Stomach smooth muscle (tissue), 2 donors: ENCODE results near the gene VNN1.
"Not testable (repeated sequence)": the region's sequence is repeated elsewhere in the genome, so short reads cannot be mapped to it uniquely, and the experiment has no call there.

Experiments
- H3K27ac ChIP-seq: one replicate; pipeline ENCODE4 v1.7.0; 2013; ENCODE audit warnings: mild to moderate bottlenecking, low read length, inconsistent platforms
- H3K27me3 ChIP-seq, 2 donors: one replicate each; pipeline ENCODE4 v1.7.0; 2013; ENCODE audit warnings: low read length in 2 of 2; ENCODE audit not compliant: insufficient read depth in 2 of 2, control insufficient read depth in 1 of 2
- H3K36me3 ChIP-seq, 2 donors: one replicate each; pipeline ENCODE4 v1.7.0; 2013; ENCODE audit warnings: low read length in 2 of 2; ENCODE audit not compliant: control insufficient read depth in 2 of 2, insufficient read depth in 2 of 2
- H3K4me1 ChIP-seq: one replicate; pipeline ENCODE4 v1.7.0; 2013; ENCODE audit warnings: low read length; ENCODE audit not compliant: control insufficient read depth, insufficient read depth
- H3K4me3 ChIP-seq, 2 donors: one replicate each; pipeline ENCODE4 v1.7.0; 2013; ENCODE audit warnings: low read length in 2 of 2
- H3K9ac ChIP-seq, 2 donors: one replicate each; pipeline ENCODE4 v1.7.0; 2013; ENCODE audit warnings: low read length in 2 of 2, mild to moderate bottlenecking in 1 of 2
- H3K9me3 ChIP-seq, 2 donors: one replicate each; pipeline ENCODE4 v1.7.0; 2013; ENCODE audit warnings: low read length in 2 of 2; ENCODE audit not compliant: control insufficient read depth in 2 of 2
- donor health status: healthy.
- donor health status: Pancreatic carcinoma.

Gene VNN1

DNA sequence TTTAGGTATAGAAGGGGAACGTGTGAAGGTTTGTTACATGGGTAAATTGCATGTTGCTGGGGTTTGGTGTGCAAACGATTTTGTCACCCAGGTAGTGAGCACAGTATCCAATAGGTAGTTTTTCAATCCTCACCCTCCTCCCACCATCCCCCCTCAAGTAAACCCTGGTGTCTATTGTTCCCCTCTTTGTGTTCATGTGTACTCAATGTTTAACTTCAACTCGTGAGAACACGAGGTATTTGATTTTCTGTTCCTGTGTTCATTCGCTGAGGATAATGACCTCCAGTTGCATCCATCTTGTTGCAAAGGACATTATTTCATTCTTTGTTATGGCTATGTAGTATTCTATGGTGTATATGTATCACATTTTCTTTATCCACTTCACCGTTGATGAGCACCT, 11.6 kb upstream of the VNN1 start:
- Histone ChIP-seq H3K9me3 (no peaks in the 10 kb centered on the region), H3K9ac (no peak overlapping the region), H3K27me3 (no peaks in the 10 kb centered on the region), H3K36me3 (no peaks in the 10 kb centered on the region), H3K27ac (no peak overlapping the region), H3K4me3 (no peak overlapping the region), H3K4me1 (no peaks in the 10 kb centered on the region)

DNA sequence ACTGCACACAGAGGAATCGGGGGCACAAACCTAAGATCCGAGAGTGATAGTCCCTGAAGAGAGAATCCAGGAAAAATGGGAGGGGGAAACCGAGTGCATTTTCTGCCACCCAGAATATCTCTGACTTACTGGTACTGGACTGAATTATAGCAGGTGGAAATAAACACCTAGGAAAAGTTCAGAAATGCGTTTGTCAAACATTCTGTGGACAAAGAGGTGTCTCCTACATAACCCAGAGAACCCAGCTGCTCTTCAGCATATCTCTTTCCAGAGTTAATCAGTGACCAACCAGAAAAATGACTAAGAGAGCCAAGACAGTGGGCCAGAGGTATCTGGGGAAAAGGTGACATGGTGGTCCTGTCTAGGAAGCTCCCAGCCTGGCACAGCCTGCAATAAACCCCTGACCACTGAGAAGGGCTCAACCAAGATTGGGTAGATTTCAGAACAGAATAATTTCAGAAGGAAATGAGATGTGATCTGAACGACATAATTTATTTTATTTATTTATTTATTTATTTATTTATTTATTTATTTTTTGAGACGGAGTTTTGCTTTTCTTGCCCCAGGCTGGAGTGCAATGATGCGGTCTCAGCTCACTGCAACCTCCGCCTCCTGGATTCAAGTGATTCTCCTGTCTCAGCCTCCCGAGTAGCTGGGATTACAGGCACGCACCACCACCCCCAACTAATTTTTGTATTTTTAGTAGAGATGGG, 6.0 kb upstream of the VNN1 start:
- no peak overlapping the region for H3K27ac ChIP-seq

DNA sequence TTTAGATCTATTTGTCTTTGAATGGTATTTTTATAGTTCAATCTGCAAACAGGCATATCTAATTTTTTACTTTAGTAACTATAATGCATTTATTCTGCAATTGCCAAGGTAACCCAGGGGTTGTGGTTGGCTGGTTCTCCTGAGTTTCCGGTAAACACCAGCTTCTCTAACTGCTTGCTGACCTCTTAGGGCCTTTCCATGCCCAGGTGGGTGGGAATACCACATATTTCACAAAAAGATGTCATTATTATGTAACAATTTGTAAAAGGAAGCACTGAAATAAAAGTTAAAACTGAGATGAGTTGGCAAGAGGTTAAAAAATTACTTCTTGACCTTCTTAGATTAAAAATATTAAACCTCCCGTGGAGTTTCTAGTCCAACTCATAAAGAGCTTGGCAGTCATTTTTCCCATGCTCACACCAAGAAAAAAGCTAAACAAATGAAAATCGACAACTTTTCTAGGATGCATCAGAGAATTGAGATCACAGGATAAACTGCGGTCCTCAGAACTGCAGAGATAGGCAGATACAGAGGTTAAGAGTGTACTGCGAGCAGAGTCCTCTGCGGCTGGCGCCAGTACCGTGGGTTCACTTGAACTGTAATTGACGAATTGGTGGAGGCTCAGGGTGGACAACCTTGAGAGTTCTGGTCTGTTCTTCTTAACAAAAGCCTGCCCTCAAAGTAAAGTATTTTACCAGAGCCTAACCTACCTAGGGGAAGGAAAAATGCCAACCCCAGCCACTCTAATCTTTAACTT, 2.2 kb upstream of the VNN1 start:
- Histone ChIP-seq H3K4me1 (peaks cover 2% of the 10 kb centered on the region), H3K36me3 (no peaks in the 10 kb centered on the region), H3K9ac (no peak overlapping the region), H3K4me3 (no peak overlapping the region), H3K9me3 (no peaks in the 10 kb centered on the region), H3K27me3 (no peaks in the 10 kb centered on the region), H3K27ac (no peak overlapping the region)

More for the DNA sequence above, 6.0 kb upstream of the VNN1 start:
- H3K4me3 ChIP-seq, result no peak overlapping the region
- H3K4me1 ChIP-seq, result no peaks in the 10 kb centered on the region
- no peaks in the 10 kb centered on the region for H3K27me3 ChIP-seq
- no peak overlapping the region for H3K9ac ChIP-seq
- H3K9me3 ChIP-seq, result no peaks in the 10 kb centered on the region
- no peaks in the 10 kb centered on the region for H3K36me3 ChIP-seq

DNA sequence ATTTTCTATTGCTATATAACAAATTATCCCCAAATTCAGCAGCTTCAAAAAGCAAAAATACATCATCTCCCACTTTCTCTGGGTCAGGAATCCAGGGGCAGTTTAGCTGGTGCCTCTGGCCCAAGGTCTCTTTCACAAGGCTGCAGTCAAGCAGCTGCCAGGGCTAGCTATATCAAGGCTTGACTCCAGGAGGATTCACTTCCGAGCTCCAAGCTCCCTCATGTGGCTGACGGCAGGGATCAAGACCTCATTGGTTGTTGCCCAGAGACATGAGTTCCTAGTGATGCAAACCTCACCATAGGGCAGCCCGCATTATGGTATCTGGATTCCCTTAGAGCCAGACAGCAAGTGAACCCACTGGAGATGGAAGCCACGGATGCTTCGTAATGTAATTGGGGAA, 1.3 kb upstream of the VNN1 start:
- Histone ChIP-seq H3K27me3 (no peaks in the 10 kb centered on the region), H3K36me3 (no peaks in the 10 kb centered on the region), H3K4me1 (peaks cover 2% of the 10 kb centered on the region), H3K9ac (no peak overlapping the region), H3K4me3 (no peak overlapping the region), H3K27ac (no peak overlapping the region), H3K9me3 (no peaks in the 10 kb centered on the region)

DNA sequence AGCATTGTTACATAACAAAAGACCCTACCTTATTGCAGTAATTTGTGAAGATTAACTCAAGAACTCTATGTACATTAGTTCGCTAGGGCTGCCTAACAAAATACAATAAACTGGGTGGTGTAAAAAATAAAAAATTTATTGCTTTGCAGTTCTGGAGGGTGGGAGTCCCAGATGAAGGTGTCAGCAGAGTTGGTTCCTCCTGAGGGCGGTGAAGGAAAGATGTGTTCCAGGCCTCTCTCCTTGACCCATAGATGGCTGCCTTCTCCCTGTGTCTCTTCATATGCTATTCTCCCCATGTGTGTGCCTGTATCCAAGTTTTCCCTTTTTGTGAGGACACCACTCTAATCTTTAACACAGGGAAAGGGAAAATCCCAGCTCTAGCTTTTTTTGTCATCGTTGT, 305 bp upstream of the VNN1 start:
- Histone ChIP-seq H3K4me1 (peaks cover 2% of the 10 kb centered on the region), H3K4me3 (no peak overlapping the region), H3K9me3 (no peaks in the 10 kb centered on the region), H3K27ac (no peak overlapping the region), H3K36me3 (no peaks in the 10 kb centered on the region), H3K9ac (no peak overlapping the region), H3K27me3 (no peaks in the 10 kb centered on the region)

DNA sequence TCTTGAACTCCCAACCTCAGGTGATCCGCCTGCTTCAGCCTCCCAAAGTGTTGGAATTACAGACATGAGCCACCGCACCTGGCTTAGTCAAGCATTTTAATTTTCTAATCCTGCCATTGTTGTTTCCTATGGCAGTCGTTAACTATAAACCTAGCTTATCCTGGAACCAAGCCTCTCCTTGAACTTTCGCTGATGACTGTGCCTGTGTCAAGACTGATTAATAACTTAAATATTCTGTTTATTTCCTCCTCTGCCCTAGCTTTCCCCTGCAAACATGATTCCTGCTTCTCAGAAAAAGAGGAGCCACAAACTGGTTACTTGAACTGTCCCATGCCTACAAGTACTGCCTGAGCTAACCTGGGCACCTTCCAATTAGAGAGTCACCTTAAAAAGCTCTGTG, 1.5 kb downstream of the VNN1 start:
- peaks cover 2% of the 10 kb centered on the region for H3K4me1 ChIP-seq
- no peaks in the 10 kb centered on the region for H3K27me3 ChIP-seq
- no peak overlapping the region for H3K4me3 ChIP-seq
- H3K27ac ChIP-seq, result no peak overlapping the region
- no peak overlapping the region for H3K9ac ChIP-seq
- H3K36me3 ChIP-seq, result no peaks in the 10 kb centered on the region
- no peaks in the 10 kb centered on the region for H3K9me3 ChIP-seq

DNA sequence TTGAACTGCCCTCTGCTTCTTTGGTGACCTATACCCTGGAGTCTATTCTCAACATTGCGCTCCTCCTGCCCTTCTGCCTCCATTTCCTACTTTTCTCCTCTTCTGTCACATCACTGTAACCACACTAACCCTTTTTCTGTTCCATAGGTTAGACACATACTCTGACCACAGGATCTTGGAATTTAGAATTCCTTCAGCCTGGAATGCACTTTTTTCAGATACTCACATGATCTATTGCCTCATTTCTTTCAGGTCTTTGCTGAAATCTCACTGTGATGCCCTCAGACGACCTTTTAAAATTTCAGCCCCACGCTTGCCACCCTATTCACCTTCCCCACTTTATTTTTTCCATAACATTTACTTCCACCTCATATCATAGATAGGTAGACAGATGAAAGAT, 5.1 kb downstream of the VNN1 start:
- H3K4me1 ChIP-seq, result peaks cover 2% of the 10 kb centered on the region
- no peaks in the 10 kb centered on the region for H3K36me3 ChIP-seq
- no peaks in the 10 kb centered on the region for H3K27me3 ChIP-seq
- H3K9ac ChIP-seq, result no peak overlapping the region
- H3K4me3 ChIP-seq, result no peak overlapping the region
- no peaks in the 10 kb centered on the region for H3K9me3 ChIP-seq
- no peak overlapping the region for H3K27ac ChIP-seq

DNA sequence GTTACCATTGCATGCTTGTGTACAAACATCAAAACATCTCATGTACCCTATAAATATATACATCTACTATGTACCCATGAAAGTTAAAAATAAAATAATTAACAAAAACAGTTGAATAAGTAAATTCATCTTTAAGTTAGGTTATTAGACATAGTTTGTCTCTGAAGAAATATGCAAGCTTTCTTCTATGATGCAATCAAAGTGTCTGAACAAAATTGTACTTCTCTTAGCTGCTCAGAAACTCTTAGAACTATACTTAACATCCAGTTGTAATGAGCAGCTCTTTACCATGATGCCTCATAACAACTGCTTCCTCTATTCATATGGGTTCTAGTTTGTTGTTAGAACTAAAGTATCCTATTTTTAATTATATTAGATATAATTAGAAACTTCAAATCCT, 5.9 kb downstream of the VNN1 start:
- no peak overlapping the region for H3K9ac ChIP-seq
- no peak overlapping the region for H3K27ac ChIP-seq
- H3K9me3 ChIP-seq, result no peaks in the 10 kb centered on the region
- peaks cover 2% of the 10 kb centered on the region for H3K4me1 ChIP-seq
- no peak overlapping the region for H3K4me3 ChIP-seq
- H3K27me3 ChIP-seq, result no peaks in the 10 kb centered on the region
- no peaks in the 10 kb centered on the region for H3K36me3 ChIP-seq

DNA sequence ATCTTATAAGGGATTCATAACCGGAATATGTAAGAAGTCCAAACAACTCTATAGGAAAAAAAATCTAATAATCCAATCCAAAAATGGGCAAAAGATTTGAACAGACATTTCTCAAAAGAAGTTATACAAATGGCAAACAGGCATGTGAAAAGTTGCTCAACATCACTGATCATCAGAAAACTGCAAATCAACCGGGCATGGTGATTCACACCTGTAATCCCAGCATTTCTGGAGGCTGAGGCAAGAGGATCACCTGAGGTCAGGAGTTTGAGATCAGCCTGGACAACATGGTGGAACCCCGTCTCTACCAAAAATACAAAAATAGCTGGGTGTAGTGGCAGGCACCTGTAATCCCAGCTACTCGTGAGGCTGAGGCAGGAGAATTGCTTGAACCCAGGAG, 7.1 kb downstream of the VNN1 start:
- H3K27ac ChIP-seq, H3K4me3 ChIP-seq, H3K9ac ChIP-seq, H3K4me1 ChIP-seq, H3K36me3 ChIP-seq, H3K9me3 ChIP-seq, H3K27me3 ChIP-seq: not testable (repeated sequence)

DNA sequence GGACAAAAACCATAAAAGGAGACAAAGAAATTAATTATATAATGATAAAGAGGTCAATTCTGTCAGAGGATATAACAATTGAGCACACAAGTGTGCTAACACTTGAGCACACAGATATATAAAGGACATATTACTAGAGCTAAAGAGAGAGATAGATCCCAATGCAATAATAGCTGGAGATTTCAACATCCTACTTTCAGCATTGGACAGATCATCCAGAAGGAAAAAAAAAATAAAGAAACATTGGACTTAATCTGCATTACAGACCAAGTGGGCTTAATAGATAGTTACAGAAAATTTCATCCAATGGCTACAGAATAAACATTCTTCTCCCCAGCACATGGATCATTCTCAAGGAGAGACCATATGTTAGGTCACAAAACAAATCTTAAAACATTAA, 9.9 kb downstream of the VNN1 start:
- Histone ChIP-seq H3K4me1 (no peaks in the 10 kb centered on the region), H3K9me3 (no peaks in the 10 kb centered on the region), H3K27me3 (no peaks in the 10 kb centered on the region)

DNA sequence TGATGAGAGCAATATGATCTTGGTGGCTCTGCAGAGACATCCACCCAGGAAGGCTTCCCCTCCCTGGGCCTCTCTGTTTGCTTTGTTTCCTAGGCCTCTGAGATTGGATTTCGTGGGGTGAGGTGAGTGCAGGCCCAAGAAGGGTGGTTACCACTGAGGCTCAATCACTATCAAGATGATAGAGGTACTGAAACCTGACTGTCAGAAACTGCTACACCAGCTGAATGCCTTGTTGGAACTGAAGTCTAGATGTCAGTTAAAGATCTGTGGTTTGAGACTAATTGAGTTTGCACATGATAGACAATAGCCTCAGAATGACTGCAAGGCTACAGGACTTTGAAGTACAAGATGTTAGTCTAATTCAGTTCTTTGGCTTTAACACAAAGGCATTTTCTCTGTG, 15.2 kb downstream of the VNN1 start:
- H3K4me3 ChIP-seq, result no peak overlapping the region
- H3K27ac ChIP-seq, result no peak overlapping the region
- H3K4me1 ChIP-seq, result no peaks in the 10 kb centered on the region
- no peak overlapping the region for H3K9ac ChIP-seq
- no peaks in the 10 kb centered on the region for H3K27me3 ChIP-seq
- no peaks in the 10 kb centered on the region for H3K36me3 ChIP-seq
- peaks cover 0 to 4% of the 10 kb centered on the region in 2 donors for H3K9me3 ChIP-seq

More for the DNA sequence above, 9.9 kb downstream of the VNN1 start:
- no peak overlapping the region for H3K27ac ChIP-seq
- no peaks in the 10 kb centered on the region for H3K36me3 ChIP-seq
- H3K4me3 ChIP-seq, result no peak overlapping the region
- H3K9ac ChIP-seq, result no peak overlapping the region
